Esophagus squamous epithelium (tissue), 4 donors: ENCODE results near the gene CD34.

Source experiments
- CTCF ChIP-seq, 6 experiments: fragments of 450-650 bp in 4 of 6; fragments of 200-600 bp in 2 of 6; sonication (generic) in 2 of 6; IDR thresholded peaks; one replicate each; pipeline ENCODE4 v1.5.1; 2016 to 2019; ENCODE audit warnings: antibody characterized with exemption in 6 of 6, mild to moderate bottlenecking in 4 of 6, moderate library complexity in 4 of 6
- POLR2A ChIP-seq, 4 donors: fragments of 450-650 bp; IDR thresholded peaks; one replicate each; pipeline ENCODE4 v1.6.1; 2017; ENCODE audit warnings: antibody characterized with exemption in 4 of 4, mild to moderate bottlenecking in 4 of 4, moderate library complexity in 3 of 4

- TF ChIP-seq CTCF (IDR thresholded peaks at IDR 0.05) (no peak), POLR2A (IDR thresholded peaks at IDR 0.05) (no peak)
Observed at GRCh38 chr1:207908107-207908734, 2.7 kb downstream of the CD34 start.
